ENCODE results near the gene COX14.
"Not testable (repeated sequence)": the region's sequence is repeated elsewhere in the genome, so short reads cannot be mapped to it uniquely, and the experiment has no call there.

Gene COX14

DNA sequence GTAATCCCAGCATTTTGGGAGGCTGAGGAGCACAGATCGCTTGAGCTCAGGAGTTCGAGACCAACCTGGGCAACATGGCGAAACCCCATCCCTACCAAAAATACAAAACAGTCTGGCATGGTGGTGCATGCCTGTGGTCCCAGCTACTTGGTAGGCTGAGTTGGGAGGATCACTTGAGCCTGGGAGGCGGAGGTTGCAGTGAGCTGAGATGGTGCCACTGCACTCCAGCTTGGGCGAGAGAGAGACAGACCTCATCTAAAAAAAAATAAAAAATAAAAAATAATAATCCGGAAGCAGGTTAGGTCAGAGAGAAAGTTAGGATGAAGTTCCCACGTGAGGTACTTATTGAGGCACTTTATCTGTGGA lies 27.6 kb upstream of the COX14 start:
- DNase-seq (ENCODE audit: low read depth, low spot score), result not testable (repeated sequence)

DNA sequence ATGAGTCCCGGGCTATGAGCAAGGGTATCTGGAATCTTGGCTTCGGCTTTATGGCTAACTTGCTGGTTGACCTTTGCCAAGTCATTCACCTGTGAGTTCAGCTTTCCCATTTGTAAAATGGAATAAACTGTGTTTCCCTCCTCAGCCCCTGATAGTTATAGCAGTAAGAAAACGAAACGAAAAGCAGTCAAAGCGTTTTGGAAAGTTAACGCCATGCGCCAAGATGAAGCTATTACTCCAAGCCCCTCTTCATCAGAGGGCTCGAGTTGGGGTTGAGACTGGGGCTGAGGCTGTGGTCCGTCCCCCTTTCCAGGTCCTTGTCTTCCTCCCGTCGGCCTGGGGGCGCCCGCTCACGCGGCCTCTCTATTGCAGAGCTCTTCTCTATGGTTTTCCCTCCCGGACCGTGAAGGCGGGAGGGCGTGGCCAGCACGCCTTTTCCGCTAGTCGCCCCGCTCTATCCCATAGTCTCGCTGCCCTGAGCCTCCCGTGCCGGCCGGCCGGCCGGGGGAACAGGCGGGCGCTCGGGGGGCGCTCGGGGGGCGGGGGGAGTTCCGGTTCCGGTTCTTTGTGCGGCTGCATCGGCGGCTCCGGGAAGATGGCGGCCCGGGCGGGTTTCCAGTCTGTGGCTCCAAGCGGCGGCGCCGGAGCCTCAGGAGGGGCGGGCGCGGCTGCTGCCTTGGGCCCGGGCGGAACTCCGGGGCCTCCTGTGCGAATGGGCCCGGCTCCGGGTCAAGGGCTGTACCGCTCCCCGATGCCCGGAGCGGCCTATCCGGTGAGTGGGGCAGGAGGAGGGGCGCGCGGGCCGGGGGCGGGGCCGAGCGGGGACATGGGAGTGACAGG lies 27.0 kb upstream of the COX14 start, which contains the start of gene SMARCD1:
Gene SMARCD1, plus strand, starts transcription at position 568 of the 840 bp plus-strand sequence. Its CDS starts 28 bp downstream, at position 596.
- peak; percentile 93 for DNase-seq (ENCODE audit: low read depth, low spot score)
- H3K4me3 ChIP-seq (ENCODE audit: low read length), result peak within 1 kb of the TSS; percentile 93

More for the DNA sequence above, 27.6 kb upstream of the COX14 start:
- H3K4me3 ChIP-seq (ENCODE audit: low read length), result peak overlapping the region; percentile 93

- peak overlapping the region; percentile 93 for H3K4me3 ChIP-seq (ENCODE audit: low read length)
- DNase-seq (ENCODE audit: low read depth, low spot score), result peak; percentile 48
Observed at GRCh38 chr12:50085615-50086072, 26.4 kb upstream of the COX14 start.

- peak overlapping the region; percentile 93 for H3K4me3 ChIP-seq (ENCODE audit: low read length)
- DNase-seq (ENCODE audit: low read depth, low spot score), result no peak
Observed at GRCh38 chr12:50086148-50086547, 25.9 kb upstream of the COX14 start.

DNA sequence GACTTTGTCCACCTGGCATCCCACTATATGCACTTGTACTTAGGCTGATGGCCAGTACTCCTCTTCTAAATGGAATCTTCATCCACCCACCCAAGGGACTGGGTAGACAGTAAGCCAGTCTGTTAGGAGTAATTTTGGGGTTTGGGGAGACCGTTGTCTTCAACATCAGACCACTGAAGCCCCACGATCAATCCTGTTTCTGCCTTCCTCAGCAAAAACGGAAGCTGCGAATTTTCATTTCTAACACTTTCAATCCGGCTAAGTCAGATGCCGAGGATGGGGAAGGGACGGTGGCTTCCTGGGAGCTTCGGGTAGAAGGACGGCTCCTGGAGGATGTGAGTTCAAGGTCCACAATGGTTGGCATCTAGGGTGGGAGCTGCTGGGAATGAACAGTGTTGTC lies 24.9 kb upstream of the COX14 start:
- H3K4me3 ChIP-seq (ENCODE audit: low read length), result no peak overlapping the region
- no peak for DNase-seq (ENCODE audit: low read depth, low spot score)

DNA sequence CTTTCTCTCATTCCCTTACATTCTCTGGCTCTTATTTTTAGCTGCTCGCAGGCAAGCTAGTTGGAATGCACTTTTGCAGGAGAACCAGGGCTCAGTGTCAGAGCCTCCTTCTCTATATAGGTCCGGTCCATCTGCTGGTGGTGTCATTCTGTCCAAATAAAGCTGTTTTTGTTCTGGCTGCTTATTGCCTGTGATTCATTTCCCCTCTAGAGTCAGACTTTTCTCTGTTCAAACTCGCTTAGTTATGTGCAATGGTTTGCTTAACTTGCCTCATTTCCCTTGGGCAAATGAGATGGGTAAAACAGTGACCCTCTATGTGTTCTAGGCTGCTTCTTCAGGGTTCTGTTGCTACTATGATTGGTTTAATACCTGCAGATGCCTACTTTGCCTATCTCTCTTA lies 24.0 kb upstream of the COX14 start:
- no peak for DNase-seq (ENCODE audit: low read depth, low spot score)
- H3K4me3 ChIP-seq (ENCODE audit: low read length), result no peak overlapping the region

- peak; percentile 63 for DNase-seq (ENCODE audit: low read depth, low spot score)
- no peak overlapping the region for H3K4me3 ChIP-seq (ENCODE audit: low read length)
Observed at GRCh38 chr12:50088577-50089335, 23.3 kb upstream of the COX14 start.

- no peak for DNase-seq (ENCODE audit: low read depth, low spot score)
- no peak overlapping the region for H3K4me3 ChIP-seq (ENCODE audit: low read length)
Observed at GRCh38 chr12:50089730-50090129, 22.3 kb upstream of the COX14 start.

GRCh38 chr12:50090391-50090790 lies 21.6 kb upstream of the COX14 start:
- H3K4me3 ChIP-seq (ENCODE audit: low read length), result no peak overlapping the region
- DNase-seq (ENCODE audit: low read depth, low spot score), result no peak

DNA sequence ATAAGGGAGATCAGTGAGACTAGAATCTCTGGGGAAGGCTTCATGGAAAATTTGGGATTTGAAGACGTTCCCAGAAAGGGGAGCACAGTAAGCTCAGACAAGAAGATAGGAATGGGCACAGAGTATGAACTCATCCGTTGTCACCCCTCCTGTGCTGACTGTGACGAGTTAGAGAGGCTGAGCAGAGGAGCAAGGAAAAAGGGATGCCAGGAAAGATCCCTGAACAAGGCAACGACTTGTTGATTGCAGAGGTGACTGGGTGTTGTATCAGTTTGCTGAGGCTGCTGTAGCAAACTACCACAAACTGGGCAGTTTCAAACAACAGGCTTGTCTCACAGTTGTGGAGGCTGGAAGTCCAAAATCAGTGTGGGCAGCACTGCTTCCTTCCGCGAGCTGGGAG lies 14.1 kb upstream of the COX14 start:
- H3K4me3 ChIP-seq (ENCODE audit: low read length), result no peak overlapping the region
- no peak for DNase-seq (ENCODE audit: low read depth, low spot score)

- DNase-seq (ENCODE audit: low read depth, low spot score), result no peak
- no peak overlapping the region for H3K4me3 ChIP-seq (ENCODE audit: low read length)
Observed at GRCh38 chr12:50099302-50100008, 12.6 kb upstream of the COX14 start.

DNA sequence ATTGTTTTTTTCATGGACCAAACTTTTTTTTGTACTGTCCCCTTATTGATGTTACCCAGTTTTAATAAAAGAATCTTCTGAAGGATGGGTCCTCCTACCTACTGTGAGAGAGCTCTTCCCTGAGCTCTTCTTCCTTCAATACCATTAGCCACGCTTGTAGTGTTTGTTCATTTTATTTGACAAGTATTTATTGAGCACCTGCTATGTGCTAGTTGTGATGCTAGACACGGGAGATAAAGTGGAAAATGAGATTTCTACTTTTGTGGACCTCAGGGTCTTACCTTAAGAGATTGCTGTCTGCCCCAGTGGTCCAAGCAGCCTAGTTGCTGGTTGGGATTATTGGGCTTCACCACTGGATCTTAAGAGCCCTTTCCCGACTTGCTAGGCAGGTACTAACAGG lies 11.5 kb upstream of the COX14 start:
- DNase-seq (ENCODE audit: low read depth, low spot score), result no peak
- H3K4me3 ChIP-seq (ENCODE audit: low read length), result no peak overlapping the region

- no peak for DNase-seq (ENCODE audit: low read depth, low spot score)
- no peak overlapping the region for H3K4me3 ChIP-seq (ENCODE audit: low read length)
Observed at GRCh38 chr12:50101663-50102062, 10.4 kb upstream of the COX14 start.

DNA sequence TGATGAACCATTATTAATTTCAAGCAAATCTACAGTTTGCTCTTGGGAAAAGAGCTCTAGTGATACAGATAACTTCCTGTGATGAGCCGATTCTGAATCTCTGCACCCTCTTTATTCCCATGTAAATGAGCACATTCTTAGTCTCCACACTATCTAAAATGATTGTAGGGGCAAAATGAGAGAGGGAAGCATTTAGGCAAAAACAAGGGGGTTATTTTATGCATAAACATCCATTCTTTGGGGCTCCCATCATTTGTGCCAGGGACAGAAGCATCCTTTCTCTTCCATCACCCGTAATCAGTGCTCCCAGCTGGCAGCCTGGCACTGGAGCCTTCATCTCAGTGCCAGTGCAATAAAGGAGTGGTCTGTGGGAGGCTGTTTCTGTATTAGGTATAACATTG lies 9.9 kb upstream of the COX14 start:
- H3K4me3 ChIP-seq (ENCODE audit: low read length), result no peak overlapping the region
- DNase-seq (ENCODE audit: low read depth, low spot score), result no peak

DNA sequence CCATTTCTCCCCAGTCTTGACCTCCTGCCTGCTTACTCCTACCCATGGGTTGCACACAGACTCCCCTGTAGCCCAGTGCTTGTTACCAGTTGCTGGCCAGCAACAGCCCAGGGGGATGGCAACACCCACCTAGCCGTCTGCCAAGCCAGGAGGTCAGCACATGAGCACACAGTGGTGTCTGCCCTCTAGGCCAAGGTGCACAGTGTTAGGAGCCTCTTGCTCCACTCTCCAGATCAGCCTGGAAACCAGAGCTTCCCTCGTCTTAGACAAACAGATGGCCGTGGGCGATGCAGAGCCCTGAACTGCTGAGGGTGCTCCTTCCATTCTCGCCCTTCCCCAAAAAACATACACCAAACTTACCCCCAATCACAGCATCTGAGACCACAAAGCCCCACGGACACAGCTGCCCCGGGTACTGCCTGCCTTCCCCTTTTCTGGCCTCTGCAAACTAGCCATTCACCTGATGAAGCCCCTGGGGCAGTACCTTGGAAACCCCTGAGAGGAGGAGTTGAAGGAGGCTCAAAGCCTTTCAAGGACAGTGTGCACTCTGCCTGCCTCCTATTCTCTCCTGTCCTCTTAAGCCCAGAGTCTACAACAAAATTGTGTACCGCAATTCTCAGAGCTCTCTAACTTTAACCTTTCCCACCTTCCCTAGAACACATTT lies 9.3 kb upstream of the COX14 start:
- DNase-seq (ENCODE audit: low read depth, low spot score), result no peak
- H3K4me3 ChIP-seq (ENCODE audit: low read length), result no peak overlapping the region

GRCh38 chr12:50103351-50103750 lies 8.7 kb upstream of the COX14 start:
- no peak overlapping the region for H3K4me3 ChIP-seq (ENCODE audit: low read length)
- DNase-seq (ENCODE audit: low read depth, low spot score), result no peak

DNA sequence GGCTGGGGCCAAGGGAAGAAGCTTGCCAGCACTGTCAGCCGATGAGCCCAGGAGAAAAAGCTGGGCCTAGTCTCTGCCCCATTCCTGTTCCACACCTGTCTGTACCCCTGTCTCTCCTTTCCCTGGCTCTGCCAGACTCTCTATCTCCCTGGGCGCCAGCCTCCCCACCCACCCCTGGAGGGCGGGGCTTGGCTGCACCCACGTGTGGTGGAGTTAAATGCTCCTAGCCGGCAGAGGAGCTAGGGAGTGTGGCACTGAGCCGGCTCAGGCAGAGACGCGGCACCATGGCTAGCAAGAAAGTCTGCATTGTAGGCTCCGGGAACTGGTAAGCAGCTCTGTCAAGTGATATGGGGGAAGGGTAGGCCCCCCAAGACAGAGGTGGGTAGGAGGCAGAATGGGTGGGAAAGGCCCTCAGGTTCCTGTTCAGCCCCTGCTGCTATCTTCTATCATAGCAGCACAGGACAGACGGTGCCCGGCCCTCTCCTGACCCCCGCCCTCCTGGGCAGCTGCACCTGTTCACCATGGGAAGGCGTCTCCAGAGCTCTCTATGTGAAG lies 8.2 kb upstream of the COX14 start, which contains the start of gene GPD1:
Gene GPD1, plus strand, starts transcription at position 242 of the 555 bp plus-strand sequence. Its CDS starts 43 bp downstream, at position 285.
- no peak for DNase-seq (ENCODE audit: low read depth, low spot score)
- H3K4me3 ChIP-seq (ENCODE audit: low read length), result no peak within 1 kb of the TSS

- DNase-seq (ENCODE audit: low read depth, low spot score), result no peak
- H3K4me3 ChIP-seq (ENCODE audit: low read length), result no peak overlapping the region
Observed at GRCh38 chr12:50104417-50105366, 7.3 kb upstream of the COX14 start.
